K562 (cell line): ENCODE measurements around the gene RC3H2. TPM values are rescaled to one million over a fixed set of nuclear protein-coding genes. Genes with fewer than 3 reads are reported as not detected.

Experiments
- ARID4B ChIP-seq: sonication (generic); formaldehyde crosslinking; IDR thresholded peaks from 2 replicates; pipeline ENCODE4 v1.8.0; 2022; ENCODE audit warnings: mild to moderate bottlenecking, missing genetic modification reagents
- DPF2 ChIP-seq: fragments of 450-650 bp; IDR thresholded peaks from 2 replicates; pipeline ENCODE4 v1.6.1; 2016
- E2F5 ChIP-seq: sonication (generic); formaldehyde crosslinking; IDR thresholded peaks from 2 replicates; pipeline ENCODE4 v1.8.0; 2022; ENCODE audit warnings: mild to moderate bottlenecking, missing genetic modification reagents
- HDAC3 ChIP-seq: fragments of 450-650 bp; IDR thresholded peaks from 2 replicates; pipeline ENCODE4 v1.6.1; 2018; ENCODE audit warnings: borderline replicate concordance, mild to moderate bottlenecking, moderate library complexity; ENCODE audit not compliant: partially characterized antibody
- MBD2 ChIP-seq: sonication (generic); IDR thresholded peaks from 2 replicates; pipeline ENCODE4 v1.6.1; 2016; ENCODE audit warnings: low read depth, borderline replicate concordance
- RHOXF2B ChIP-seq: fragments of 250-450 bp; sonication (Bioruptor Pico); conservative IDR thresholded peaks from 2 replicates; pipeline ENCODE4 v1.5.1; 2021
- YY1 ChIP-seq, 3 experiments: IDR thresholded peaks; 2 replicates each; pipeline ENCODE4 v1.6.1; 2011; ENCODE audit warnings: low read length in 2 of 3, mild to moderate bottlenecking in 2 of 3, moderate library complexity in 2 of 3, borderline replicate concordance in 1 of 3, control low read depth in 1 of 3, low read depth in 1 of 3; ENCODE audit not compliant: insufficient read depth in 3 of 3, insufficient replicate concordance in 2 of 3, control insufficient read depth in 1 of 3, insufficient read length in 1 of 3; ENCODE audit errors: extremely low read depth in 1 of 3
- ZNF239 ChIP-seq: fragments of 250-450 bp; sonication (Bioruptor Pico); IDR thresholded peaks from 2 replicates; pipeline ENCODE4 v1.4.0; 2020; ENCODE audit warnings: mild to moderate bottlenecking
- ZNF584 ChIP-seq: fragments of 200-800 bp; sonication (Bioruptor generic); IDR thresholded peaks from 2 replicates; pipeline ENCODE4 v1.6.1; 2016; ENCODE audit warnings: low read depth, mild to moderate bottlenecking, missing genetic modification characterization, missing compliant biosample characterization
- ZNF696 ChIP-seq: fragments of 250-450 bp; sonication (Bioruptor Pico); conservative IDR thresholded peaks from 2 replicates; pipeline ENCODE4 v1.4.0; 2020; ENCODE audit warnings: mild to moderate bottlenecking, moderate library complexity
- ZNF830 ChIP-seq: fragments of 250-450 bp; sonication (Bioruptor Pico); IDR thresholded peaks from 2 replicates; pipeline ENCODE4 v1.5.0; 2021; ENCODE audit warnings: mild to moderate bottlenecking
- polyA plus RNA-seq, 8 experiments: library from polyadenylated mRNA; depleted of rRNA in 4 of 8; stranded (reverse) in 5 of 8; unstranded in 3 of 8; fragments of >200 nt; fragmentation: Nextera tagmentation in 2 of 8; fragmentation: Illumina TruSeq in 1 of 8; extraction: Ambion mirVana in 2 of 8; extraction: Trizol in 1 of 8; gene quantifications; 2 replicates each; pipeline versions ENCODE4 v1.2.1 to v1.2.3, GENCODE V29; 2011 to 2014; ENCODE audit warnings: inconsistent platforms in 1 of 8, missing spikeins in 1 of 8
- total RNA-seq, 7 experiments: library from RNA; depleted of rRNA in 6 of 7; stranded (reverse); fragments of >200 nt in 6 of 7; fragmentation: Illumina TruSeq in 2 of 7; extraction: Trizol in 2 of 7; gene quantifications; 2 replicates each; pipeline versions ENCODE4 v1.2.1 to v1.2.3, GENCODE V29; 2011 to 2021; ENCODE audit warnings: low replicate concordance in 1 of 7
- TF ChIP-seq, protein P1 (sequence below), 2 experiments: fragments of 450-650 bp in 1 of 2; sonication (generic) in 1 of 2; formaldehyde crosslinking in 1 of 2; IDR thresholded peaks; 2 replicates each; pipeline versions ENCODE4 v1.7.1 to v1.9.0; 2016 to 2022; ENCODE audit warnings: inconsistent platforms in 1 of 2, mild to moderate bottlenecking in 1 of 2, missing genetic modification reagents in 1 of 2

RC3H2 gene
- total and polyA plus RNA-seq, 9 of the 15 experiments (the other 6 are each of a cell fraction or from before 2014, with no cell fraction given) = 5.6 to 35.4 (median 18.6) TPM

GRCh38 chr9:122912964-122913673 is 8.0 kb upstream of the RC3H2 start, which contains the start of gene ZBTB6 (continued):
- TF ChIP-seq ARID4B = no peak; the same call in 1 of the 2 replicates
- TF ChIP-seq MBD2 = no peak
- no peak for TF ChIP-seq ZNF696 (CRISPR knock-in tag)
- TF ChIP-seq ZNF830 (CRISPR knock-in tag) = no peak
- no peak for TF ChIP-seq ZNF584 (CRISPR knock-in tag)
- TF ChIP-seq DPF2 = 0 out of 2 replicates have a peak, but pooled peaks have one; percentile 30
- TF ChIP-seq E2F5 (CRISPR knock-in tag) = no peak
- TF ChIP-seq ZNF239 = no peak
- TF ChIP-seq RHOXF2B (CRISPR knock-in tag) = no peak
- peak; percentile 29 for TF ChIP-seq HDAC3
- peak in 1 of 3 experiments; percentile 11 for TF ChIP-seq YY1 (IDR thresholded peaks at IDR 0.05; ENCODE audit: borderline replicate concordance in 1 of 3, control insufficient read depth in 1 of 3, extremely low read depth in 1 of 3, insufficient read depth in 3 of 3, insufficient read length in 1 of 3, insufficient replicate concordance in 2 of 3, low read depth in 1 of 3, low read length in 2 of 3)
- TF ChIP-seq, protein P1, sequence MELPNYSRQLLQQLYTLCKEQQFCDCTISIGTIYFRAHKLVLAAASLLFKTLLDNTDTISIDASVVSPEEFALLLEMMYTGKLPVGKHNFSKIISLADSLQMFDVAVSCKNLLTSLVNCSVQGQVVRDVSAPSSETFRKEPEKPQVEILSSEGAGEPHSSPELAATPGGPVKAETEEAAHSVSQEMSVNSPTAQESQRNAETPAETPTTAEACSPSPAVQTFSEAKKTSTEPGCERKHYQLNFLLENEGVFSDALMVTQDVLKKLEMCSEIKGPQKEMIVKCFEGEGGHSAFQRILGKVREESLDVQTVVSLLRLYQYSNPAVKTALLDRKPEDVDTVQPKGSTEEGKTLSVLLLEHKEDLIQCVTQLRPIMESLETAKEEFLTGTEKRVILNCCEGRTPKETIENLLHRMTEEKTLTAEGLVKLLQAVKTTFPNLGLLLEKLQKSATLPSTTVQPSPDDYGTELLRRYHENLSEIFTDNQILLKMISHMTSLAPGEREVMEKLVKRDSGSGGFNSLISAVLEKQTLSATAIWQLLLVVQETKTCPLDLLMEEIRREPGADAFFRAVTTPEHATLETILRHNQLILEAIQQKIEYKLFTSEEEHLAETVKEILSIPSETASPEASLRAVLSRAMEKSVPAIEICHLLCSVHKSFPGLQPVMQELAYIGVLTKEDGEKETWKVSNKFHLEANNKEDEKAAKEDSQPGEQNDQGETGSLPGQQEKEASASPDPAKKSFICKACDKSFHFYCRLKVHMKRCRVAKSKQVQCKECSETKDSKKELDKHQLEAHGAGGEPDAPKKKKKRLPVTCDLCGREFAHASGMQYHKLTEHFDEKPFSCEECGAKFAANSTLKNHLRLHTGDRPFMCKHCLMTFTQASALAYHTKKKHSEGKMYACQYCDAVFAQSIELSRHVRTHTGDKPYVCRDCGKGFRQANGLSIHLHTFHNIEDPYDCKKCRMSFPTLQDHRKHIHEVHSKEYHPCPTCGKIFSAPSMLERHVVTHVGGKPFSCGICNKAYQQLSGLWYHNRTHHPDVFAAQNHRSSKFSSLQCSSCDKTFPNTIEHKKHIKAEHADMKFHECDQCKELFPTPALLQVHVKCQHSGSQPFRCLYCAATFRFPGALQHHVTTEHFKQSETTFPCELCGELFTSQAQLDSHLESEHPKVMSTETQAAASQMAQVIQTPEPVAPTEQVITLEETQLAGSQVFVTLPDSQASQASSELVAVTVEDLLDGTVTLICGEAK (IDR thresholded peaks at IDR 0.05) = peak; percentile 99
- TF ChIP-seq, protein P1 (CRISPR knock-in tag; IDR thresholded peaks at IDR 0.05) = no peak
